HG03060 (cell line): ENCODE measurements around the gene MRPS14.
"Not testable (repeated sequence)": the region's sequence is repeated elsewhere in the genome, so short reads cannot be mapped to it uniquely, and the experiment has no call there.

Experiments used
- ATAC-seq: cut with Tn5 transposase; IDR thresholded peaks from one replicate; pipeline ENCODE4 v1.9.1; 2021; ENCODE audit warnings: low read depth, moderate number of reproducible peaks; ENCODE audit not compliant: unreplicated experiment

Gene MRPS14

DNA sequence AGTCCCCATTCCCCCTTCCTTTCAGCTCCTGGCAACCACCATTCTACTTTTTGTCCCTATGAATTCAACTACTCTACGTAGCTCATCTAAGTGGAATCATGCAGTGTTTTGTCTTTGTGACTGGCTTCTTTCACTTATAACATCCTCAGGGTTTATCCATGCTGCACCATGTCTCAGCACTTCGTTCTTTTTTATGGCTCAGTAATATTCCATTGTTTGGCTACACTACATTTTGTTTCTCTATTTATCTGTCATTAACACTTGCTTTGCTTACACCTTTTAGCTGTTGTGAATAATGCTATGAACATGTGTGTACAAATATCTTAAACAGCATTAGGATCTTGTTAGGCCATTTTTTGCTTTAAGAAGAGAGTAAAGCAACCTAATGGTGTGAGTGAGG, 1.5 kb upstream of the MRPS14 start:
- no peak for ATAC-seq

DNA sequence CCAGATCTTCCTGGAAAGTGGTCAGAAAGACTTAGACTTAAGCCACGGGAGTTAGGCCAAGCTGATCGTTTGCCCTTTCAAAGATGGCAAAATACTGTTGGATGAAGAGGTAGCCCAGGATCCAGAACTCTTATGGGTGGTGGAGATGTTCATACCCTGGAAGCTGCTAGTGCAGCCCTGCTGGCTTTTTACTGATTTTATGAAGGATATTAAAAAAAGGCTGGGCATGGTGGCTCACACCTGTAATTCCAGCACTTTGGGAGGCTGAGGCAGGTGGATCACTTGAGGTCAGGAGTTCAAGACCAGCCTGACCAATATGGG, 657 bp upstream of the MRPS14 start:
- not testable (repeated sequence) for ATAC-seq

DNA sequence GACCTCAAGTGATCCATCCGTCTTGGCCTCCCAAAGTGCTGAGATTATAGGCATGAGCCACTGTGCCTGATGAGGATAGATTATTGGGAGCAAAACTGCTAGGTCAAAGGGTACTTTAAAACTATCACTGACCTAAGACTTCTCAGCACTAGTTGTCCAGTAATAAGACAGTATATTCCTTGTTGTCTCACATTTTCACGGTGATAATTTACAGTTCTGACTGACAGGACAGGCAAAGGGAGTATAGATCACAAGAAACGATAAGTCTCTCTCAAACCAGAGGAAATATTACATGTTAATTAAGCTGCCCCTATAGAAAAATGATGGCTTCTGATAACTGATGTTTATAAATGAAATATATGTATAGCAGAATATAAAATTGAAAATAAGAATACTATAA, 3.7 kb downstream of the MRPS14 start:
- ATAC-seq, result no peak

DNA sequence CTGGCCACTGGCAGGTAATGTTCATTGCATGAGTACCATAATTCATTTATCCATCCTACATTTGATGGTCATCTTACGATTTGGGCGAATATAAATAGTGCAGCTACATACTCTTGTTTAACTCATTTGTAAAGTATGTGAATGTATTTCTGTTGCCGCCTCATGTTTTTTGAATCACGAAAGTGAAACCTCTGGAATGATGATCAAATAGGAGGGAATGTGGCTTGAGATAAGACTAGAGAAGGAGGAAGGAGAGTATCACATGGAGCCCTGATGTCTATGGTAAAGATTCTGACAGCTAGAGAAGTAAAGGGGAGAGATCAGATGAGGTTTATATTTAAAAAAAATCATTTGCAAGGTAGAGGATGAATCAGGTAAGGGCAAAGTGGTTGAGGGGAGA, 8.0 kb downstream of the MRPS14 start:
- ATAC-seq, result no peak

DNA sequence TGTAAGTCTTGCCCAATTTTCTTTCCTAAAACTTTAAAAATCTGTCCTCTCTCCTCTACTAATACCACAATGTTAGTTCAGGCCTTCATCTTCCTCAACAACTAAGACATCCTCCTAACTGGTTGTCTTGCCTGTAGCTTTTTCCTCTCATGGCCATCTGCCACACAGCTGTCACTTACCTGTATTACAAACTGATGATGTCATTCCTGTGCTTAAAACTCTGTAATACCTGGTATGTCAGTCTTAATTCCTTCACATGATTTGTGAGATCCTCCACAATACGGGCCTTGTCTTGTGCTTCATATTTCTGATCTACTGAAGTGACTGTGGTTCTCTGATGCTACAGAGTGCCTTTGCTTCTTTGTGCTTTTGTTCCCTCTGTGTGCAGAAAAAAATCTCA, 9.8 kb downstream of the MRPS14 start:
- ATAC-seq, result no peak

DNA sequence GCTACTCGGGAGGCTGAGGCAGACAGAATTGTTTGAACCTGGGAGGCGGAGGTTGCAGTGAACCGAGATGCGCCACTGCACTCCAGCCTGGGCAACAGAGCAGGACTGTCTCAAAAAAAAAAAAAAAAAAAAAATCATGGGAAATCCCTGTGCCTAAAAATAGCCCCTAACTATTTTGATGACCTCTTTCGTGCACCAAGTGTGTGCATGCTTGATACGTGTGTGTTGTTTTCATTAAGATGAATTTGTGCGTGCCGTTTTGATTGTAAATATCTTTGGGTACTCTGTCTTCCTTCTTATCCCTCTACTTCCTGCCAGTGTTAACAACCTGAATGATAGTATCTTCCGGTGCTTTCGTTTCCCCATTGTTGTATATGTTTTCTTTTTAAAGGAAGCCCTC, 13.7 kb downstream of the MRPS14 start:
- ATAC-seq, result no peak

DNA sequence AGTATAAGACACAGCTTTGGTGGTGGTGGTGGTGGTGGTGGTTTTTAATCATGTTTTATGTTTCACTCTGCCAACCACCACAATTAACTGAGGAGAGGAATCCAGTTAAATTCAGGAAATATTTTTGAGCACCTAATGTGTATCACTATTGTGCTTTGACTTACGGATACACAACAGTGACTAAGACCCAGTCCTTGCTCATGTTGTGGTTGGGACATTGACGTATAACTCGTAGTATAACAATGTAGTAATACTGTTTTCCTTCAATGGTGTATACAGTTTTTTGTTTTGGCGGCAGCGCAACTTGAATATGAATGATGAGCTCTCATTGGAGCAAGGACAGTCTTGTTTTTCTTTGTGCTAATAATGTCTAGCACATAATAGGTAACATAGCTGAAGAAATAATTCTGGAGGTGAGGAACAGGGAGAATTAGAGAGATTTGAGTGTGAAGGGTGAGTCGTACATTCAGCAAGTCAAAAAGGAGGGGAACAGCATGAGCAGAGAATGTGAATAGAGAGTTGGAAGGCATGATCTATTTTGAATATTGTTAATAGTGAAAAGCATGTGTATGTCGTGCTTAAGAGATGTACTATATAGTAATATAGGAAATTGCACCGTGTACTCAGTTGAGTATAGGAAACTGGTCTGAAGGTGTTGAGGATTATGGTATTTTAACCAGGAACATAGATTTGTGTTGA, 18.0 kb downstream of the MRPS14 start:
- ATAC-seq, result no peak

DNA sequence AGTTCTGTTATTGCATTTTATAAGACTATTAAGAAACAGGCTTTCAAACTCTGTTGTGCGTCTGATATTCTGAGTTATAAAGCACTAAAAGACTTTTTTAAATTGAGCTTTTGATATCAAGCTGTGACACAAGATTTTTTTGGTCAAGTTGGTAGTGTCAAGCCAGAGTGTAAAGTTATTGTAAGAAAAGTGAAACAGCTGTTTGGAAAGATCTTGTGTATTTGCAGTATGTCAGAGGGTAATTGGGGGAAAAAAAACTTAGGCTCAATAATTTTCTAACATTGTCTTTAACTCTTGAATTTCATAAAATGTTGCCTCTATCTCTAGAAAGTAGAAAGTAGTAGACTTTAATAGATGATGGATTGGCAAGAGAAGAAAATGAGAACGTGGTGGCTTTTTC, 19.7 kb downstream of the MRPS14 start:
- ATAC-seq, result no peak

DNA sequence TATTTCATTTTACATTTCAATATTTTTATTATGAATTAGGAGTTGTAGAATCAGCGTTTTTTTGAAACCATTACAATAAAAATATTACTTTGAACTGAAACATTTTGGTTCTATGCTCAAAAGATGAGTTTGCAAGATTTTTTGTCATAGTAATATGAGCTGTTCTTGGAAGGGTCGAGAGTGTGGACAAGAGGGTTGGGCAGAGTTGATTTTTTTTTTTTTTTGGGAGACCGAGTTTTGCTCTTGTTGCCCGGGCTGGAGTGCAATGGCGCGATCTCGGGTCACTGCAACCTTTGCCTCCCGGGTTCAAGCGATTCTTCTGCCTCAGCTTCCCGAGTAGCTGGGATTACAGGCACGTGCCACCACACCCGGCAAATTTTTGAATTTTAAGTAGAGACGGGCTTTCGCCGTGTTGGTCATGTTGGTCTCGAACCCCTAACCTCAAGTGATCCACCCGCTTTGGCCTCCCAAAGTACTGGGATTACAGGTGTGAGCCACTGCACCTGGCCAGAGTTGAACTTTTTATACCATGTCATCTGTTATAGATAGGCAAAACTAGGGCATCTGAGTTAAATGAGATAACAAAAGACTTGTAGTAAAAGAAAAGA, 20.2 kb downstream of the MRPS14 start:
- ATAC-seq, result no peak

DNA sequence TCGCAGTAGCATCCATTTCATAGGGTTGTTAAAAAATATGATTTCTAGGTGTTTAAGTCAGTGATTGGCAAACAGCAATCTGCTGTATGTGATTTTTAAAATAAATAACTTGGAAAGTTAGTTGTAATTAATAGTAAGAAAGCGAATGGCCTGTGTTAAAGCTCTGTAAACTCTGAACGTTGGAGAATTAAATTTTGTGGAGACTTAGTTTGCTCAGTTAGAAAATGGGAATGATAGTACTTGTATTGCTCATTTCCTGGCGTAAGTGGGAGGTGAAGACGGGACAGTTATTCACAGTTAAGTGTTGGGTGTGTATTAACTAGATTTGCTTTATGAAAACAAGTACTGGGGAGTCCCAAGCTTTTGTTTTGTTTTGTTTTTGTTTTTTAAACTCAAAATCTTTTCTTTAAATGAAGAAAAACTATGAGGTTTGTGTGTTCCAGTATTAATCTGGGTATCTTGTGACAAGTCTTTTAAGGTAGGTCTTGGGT, 22.5 kb downstream of the MRPS14 start:
- no peak for ATAC-seq

DNA sequence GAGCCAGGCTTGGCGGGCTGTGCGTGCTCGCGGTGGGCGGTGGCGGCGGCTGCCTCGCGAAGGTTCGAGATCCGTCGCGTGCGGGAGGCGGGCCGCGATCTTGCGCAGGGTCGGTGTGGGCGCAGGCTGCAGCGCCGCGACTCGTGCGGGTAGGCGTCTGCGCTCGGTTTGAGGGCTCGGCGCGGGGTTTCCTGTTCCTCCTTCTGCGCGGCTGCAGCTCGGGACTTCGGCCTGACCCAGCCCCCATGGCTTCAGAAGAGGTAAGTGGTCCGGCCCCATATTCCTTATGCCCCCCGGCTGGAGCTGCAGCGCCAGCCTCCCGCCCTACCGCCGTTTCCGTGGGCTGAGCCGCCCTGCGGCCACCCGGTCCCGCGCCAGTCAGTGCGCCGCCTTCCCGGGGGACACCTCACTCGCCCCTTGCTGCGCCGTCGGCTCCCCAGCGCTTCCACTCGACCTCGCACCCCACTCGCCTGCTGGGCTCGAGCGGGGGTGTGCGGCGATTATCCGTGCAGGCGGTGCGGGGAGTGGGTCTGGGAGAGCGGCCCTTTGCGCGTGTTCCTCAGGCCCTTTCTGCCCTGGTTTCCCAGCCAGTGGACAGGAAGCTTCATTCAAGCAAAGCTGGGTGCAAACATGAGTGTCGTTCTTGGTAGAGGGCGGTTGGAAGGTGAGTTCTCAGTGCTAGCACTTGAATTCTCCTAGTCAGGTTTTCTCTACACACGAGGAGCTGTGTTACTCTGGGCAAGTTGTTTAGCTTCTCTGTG, 23.1 kb downstream of the MRPS14 start, which contains the start of gene CACYBP:
Gene CACYBP, plus strand, starts transcription at position 12 of the 761 bp plus-strand sequence. Its CDS starts 234 bp downstream, at position 246.
- ATAC-seq, result no peak

DNA sequence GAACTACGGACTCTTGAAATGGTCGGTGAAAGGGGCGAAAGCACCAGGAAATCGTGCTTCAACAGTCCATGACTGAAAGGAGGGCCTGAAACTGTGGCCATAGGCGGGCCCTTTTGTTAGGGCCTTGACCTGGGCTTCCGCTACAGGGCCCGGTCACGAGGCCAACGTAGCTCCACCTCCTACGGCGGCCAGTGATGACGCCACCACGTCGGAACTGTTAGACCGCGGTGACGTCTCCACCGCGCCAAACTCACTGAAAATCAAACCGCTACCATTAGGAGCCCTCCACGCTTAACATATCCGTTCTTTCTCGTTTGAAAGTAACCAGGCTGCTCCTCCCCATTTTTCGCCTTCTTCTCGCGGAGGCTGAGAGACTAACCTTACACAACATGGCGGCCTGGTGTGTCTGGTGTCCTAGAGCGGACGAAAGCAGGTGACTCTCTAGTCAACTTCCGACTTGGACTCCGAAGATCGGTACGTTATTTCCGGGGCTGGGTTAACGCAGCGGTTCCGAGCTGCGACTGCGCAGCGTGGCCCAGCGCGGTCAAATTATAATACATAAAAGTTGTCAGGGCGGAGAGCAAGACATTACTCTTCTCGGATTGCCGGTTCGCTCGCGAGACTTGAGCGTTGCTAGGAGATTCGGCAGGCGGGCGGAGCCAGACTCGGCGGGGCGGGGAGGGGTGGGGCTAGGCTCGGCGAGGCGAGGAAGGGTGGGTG, 23.8 kb downstream of the MRPS14 start:
- ATAC-seq, result peak; percentile 74

DNA sequence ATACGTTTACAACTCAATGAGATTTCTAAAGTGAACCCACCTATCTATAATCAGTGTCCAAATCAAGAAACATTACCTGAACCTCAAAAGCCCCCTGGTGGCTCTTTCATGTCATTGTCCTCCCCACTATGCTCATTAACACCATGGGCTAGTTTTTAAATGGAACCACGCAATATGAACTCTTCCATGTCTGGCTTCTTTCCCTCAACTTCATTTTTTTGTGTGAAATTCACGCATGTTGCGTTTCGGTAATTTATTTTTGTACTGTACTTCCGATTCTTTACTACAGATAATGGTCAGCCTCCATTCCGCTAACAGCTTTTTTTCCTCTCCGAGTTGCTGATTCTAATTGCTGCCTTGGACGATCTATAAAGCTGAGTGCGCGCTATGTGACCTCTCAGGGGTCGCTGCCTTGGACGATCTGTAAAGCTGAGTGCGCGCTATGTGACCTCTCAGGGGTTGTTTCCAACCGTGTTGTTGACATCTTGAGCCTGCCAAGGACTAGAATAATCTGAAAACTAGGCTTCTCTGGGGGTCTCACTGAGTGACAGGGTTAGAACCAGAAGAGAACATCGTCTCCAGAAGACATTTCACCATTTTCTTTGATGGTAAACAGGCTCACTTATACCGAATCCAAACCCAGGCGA, 24.5 kb downstream of the MRPS14 start:
- no peak for ATAC-seq

DNA sequence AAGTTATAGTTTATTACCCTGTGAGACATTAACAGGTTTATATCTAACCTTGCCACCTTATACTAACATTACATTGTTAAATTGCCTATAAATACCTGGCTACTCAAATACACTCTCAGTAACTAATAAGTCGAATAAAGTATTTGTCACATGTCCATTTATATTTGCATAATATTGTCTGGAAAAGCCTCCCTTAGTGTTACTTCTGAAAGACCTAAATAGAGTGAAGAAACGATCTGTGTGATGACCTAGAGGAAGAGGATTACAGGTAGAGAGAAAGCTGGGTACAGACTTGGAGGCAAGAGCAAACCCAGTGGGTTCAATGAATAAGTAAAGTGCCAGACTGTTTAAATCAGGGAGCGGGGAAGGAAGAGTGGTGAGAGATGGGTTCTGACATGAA, 26.2 kb downstream of the MRPS14 start:
- ATAC-seq, result no peak

DNA sequence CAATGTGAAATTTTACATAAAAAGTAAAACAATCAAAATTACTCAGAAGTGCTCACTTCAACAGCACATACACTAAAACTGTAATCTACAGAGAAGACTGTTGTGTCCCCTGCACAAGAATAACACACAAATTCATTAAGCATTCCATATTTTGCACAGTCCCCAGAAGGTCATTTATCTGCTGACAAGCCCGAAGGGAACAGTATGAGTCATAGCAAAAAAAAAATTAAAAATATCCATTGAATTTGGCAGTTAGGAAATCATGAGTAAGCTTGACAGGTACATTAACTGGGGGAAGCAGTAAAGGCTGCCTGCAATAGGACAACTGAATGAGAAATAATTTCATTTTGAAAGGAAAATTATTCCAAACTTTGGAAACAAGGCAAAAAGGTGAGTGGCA, 26.7 kb downstream of the MRPS14 start:
- ATAC-seq, result no peak

DNA sequence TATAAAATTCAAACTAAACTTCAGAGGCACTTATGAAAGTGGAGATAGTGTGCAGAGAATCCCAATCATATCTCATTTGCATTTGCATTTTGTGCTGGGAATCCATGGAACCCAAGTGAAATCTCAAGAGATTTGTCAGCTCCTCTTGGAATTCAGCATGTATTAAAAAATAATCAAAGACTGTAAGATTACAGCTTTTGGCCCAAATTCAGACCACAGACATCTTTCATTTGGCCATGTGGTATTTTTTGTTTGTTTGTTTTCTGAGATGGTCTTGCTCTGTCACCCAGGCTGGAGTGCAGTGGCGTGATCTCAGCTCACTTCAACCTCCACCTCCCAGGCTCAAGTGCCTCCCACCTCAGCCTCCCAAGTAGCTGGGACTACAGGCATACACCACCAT, 27.3 kb downstream of the MRPS14 start:
- no peak for ATAC-seq

DNA sequence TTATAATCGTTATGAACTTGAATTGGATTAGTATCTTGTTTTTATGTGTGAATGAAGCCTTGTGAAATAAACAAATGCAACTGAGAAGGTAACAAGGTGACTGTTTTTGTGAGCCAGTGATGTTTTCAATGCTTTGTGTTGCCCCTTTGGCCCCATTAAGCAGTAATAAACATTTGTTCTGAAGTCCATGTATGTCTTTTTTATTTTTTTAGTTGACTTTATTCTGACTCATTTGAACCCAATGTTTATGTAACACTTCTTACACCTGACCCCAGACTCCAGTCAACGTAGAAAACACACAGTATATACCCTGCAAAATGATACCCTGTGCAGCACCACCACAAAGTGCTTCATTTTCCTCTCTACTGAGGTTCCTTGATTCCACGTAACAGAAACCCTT, 28.1 kb downstream of the MRPS14 start:
- ATAC-seq, result no peak

DNA sequence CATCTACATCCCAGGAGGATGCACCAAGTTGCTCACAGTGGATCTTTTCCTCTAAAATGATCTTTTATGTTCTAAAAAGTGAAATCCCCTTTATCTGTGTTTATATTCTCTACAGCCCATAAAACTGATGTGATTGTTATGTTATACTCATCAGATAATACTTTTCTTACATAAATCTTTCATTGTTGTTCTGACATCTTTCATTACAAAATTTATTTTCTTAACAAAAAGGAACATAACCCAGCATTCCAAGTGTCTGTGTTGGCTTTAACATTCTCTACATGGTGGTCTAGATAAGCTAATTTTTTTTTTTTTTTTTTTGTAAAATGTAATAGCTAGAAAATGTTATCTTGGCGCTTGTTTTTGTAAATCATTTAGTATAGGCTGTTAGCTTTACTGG, 31.8 kb downstream of the MRPS14 start:
- no peak for ATAC-seq

DNA sequence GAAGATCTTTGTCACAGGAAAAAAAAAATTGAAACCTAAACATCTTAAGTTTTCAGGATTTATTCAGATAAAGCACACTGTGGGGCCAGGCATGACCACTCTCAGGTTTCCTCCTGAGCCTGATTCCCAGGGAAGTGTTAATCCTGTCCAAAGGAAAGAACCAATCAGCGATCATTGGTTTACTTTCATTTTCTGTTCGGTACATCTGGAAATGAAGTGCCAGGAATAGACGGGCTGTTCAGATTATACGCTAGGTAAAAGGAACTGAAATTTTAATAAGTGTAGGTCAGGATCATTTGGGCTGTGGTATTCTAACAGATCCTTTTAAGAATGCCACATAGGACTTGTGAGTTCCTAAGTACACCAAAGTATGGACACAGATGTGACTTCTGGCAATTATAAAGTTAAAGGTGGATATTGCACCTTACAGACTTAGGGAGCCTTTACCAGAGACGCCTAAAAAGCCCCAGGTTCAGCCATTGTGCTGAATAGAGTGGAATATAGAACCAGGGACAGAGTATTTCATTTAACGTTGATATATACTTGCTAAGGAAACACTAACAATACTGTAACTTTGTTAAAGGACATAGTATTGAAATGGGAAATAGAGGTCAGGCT, 32.7 kb downstream of the MRPS14 start:
- ATAC-seq, result no peak

DNA sequence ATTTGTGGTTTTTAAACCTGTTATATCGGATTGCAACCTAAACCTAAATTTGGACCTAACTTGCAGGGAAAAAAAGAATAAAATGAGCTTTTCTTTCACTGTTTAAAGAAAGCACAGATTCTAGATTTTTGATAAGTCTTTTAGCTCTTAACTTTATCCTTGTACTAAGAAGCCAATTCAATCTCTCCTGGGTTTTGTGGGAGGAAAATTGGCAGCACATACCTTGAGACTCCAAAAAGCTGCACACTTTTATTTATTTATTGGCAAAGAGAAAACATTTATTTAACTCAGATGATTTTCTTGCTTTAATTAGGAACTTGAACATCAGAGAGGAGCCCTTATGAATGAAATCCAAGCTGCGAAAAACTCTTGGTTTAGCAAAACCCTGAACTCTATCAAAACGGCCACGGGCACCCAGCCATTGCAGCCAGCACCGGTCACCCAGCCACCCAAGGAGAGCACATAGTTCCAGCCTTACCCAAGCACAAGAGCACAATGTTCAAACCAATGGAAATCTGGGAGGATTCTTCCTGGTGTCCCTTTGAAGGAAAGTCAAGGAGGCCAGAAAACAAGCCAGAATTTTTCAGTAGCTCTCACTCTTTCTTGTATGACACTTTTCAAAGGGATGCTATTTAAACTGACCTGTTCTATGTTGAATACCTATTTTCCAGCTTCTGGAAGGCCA, 33.5 kb downstream of the MRPS14 start:
- ATAC-seq, result no peak
